ENCODE data around the gene BCCIP. TPM values are rescaled to one million over a fixed set of nuclear protein-coding genes. Genes with fewer than 3 reads are reported as not detected.

The BCCIP gene
- total and polyA plus RNA-seq, 9 donors: 29.9 to 60.6 (median 48.4) TPM

DNA sequence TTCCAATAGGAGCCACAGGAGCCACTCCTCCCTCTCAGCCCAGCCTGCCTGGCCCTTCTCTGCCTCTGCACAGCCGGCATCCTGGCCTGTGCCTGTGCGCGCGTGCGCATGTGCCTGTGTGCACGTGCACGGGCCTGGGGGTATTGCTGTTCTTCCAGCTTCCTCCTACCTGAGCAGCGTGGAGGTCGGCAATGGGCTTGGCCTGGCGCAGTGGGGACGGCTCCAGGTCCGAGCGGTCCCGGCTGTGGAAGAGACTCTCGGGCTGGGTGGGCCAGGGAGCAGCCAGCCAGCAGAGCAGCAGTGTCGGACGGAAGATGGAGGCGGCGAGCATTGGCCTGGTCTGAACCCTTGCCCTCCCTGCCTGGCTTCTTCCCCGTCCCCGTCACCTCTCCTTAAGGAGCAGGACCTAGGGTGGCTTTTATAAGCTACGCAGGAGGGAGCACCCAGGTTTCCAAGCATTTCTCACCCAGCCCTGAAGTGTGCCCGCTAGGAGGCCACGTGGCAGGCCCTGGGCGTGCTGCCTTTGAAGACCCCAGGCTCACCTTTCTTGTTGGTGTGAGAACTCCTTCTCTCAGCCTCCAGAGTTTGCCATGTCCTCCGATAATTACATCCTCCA, 47.7 kb upstream of the BCCIP start, which contains the start of gene MMP21:
Gene MMP21, minus strand, starts transcription at position 331 of the 616 bp plus-strand sequence. Its CDS starts 0 bp downstream, at position 331.
- Histone ChIP-seq H3K36me3 (no peaks in the 10 kb centered on the region), H3K4me3 (no peak within 1 kb of the TSS), H3K27me3 (no peaks in the 10 kb centered on the region), H3K27ac (no peak within 1 kb of the TSS), H3K9me3 (no peaks in the 10 kb centered on the region), H3K4me1 (ENCODE audit: insufficient read depth) (no peaks in the 10 kb centered on the region)
- WGBS, 3 donors: 93 to 94% (median 94%) methylated on average over 26 of the region's 26 CpGs
- no peak for TF ChIP-seq EP300 (IDR thresholded peaks at IDR 0.05)
- TF ChIP-seq, protein P1, sequence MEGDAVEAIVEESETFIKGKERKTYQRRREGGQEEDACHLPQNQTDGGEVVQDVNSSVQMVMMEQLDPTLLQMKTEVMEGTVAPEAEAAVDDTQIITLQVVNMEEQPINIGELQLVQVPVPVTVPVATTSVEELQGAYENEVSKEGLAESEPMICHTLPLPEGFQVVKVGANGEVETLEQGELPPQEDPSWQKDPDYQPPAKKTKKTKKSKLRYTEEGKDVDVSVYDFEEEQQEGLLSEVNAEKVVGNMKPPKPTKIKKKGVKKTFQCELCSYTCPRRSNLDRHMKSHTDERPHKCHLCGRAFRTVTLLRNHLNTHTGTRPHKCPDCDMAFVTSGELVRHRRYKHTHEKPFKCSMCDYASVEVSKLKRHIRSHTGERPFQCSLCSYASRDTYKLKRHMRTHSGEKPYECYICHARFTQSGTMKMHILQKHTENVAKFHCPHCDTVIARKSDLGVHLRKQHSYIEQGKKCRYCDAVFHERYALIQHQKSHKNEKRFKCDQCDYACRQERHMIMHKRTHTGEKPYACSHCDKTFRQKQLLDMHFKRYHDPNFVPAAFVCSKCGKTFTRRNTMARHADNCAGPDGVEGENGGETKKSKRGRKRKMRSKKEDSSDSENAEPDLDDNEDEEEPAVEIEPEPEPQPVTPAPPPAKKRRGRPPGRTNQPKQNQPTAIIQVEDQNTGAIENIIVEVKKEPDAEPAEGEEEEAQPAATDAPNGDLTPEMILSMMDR (IDR thresholded peaks at IDR 0.05): no peak
- no peak for TF ChIP-seq POLR2A (IDR thresholded peaks at IDR 0.05)
- no peak for DNase-seq
- intact Hi-C loops (cut with DNase I): no loop called here

DNA sequence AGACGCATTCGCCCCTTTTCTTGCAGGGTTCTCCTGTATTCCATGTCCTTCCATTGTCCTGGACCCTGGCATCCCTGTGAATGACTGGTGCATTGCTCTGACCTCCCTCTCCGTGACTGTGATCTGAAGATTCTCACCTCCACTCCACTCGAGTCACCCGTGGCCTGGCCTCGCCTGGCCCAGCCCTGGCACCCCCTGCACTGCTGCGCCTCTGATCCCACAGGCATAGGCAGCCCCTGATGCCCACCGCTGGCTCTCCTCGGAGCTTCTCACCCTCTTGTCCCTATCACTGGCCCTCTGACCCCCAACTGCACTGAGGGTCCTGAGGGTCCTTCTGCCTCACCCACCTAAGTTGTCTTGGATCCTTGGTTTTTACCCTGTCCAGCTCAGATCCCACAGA, 45.5 kb upstream of the BCCIP start:
- DNase-seq: no peak
- intact Hi-C loops (cut with DNase I): no loop called here
- 90 to 91% (median 91%) methylated on average over 9 of the region's 9 CpGs for WGBS, 3 donors
- Histone ChIP-seq H3K4me3 (no peak overlapping the region), H3K9me3 (no peaks in the 10 kb centered on the region), H3K27ac (no peak overlapping the region), H3K27me3 (no peaks in the 10 kb centered on the region), H3K4me1 (ENCODE audit: insufficient read depth) (no peaks in the 10 kb centered on the region), H3K36me3 (no peaks in the 10 kb centered on the region)
- TF ChIP-seq EP300 (IDR thresholded peaks at IDR 0.05): no peak
- TF ChIP-seq POLR2A (IDR thresholded peaks at IDR 0.05): no peak
- TF ChIP-seq, protein P1 (IDR thresholded peaks at IDR 0.05): no peak

DNA sequence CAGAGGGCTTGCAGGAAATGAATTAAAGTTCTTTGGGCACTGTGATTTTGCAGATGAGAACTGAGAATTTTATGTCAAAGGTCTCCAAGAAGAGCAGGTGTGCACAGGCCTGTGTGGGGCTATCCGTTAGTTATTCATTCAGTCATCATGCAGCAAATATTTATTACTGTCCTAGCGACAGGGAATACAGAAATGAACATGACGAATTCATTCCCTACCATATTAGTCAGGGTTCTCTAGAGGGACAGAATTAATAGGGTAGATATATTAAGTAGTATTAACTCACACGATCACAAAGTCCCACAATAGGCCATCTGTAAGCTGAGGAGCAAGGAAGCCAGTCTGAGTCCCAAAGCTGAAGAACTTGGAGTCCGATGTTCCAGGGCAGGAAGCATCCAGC, 44.8 kb upstream of the BCCIP start:
- Histone ChIP-seq H3K36me3 (no peaks in the 10 kb centered on the region), H3K27me3 (no peaks in the 10 kb centered on the region), H3K4me3 (no peak overlapping the region), H3K27ac (no peak overlapping the region), H3K4me1 (ENCODE audit: insufficient read depth) (no peaks in the 10 kb centered on the region), H3K9me3 (no peaks in the 10 kb centered on the region)
- intact Hi-C loops (cut with DNase I): no loop called here
- TF ChIP-seq EP300 (IDR thresholded peaks at IDR 0.05) (no peak), POLR2A (IDR thresholded peaks at IDR 0.05) (no peak)
- TF ChIP-seq, protein P1 (IDR thresholded peaks at IDR 0.05): no peak
- DNase-seq: no peak
- WGBS, 3 donors: 71 to 81% (median 76%) methylated on average over 5 of the region's 5 CpGs

DNA sequence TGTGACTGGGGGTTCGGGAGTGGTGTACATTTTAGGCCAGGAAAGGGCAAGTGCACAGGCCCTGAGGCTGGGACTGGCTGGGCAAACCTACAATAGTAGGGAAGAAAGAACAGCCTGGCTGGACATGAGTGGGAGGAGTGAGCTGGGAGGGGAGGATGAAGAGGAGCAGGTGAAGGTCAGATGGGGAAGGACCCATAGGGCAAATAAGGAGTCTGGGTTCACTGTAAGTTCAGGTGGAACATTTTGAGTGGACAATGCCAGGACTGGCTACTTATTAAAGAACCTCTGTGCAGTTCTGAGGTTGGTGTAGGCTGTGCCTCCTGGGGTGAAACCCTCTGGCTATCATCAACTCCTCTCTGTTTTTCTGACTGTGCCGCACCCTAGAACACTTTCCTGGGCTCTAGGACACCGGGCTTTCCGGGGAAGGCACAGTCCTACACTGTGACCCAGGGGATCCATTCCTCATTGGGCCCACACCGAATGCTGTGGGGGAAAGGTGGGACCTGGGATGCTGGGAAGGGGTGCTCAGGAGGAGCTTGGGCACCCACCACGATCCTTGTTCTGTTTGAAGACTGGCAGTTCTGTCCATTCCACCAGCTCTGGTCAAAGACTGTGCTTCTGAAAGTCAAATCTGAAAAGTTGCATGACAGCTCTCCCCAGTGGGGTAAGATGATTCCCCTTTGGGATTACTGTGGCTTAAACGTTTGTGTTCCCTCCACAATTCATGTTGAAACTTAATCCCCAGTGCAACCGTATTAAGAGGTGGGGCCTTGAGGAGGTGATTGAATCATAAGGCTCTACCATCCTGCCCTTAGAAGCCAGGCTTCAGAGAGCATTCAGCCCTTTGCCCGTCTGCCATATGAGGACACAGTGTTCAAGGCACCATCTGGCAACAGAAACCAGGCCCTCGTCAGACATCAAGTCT, 43.7 kb upstream of the BCCIP start:
- Histone ChIP-seq H3K4me1 (ENCODE audit: insufficient read depth) (no peaks in the 10 kb centered on the region), H3K27me3 (no peaks in the 10 kb centered on the region), H3K36me3 (no peaks in the 10 kb centered on the region), H3K27ac (no peak overlapping the region), H3K9me3 (no peaks in the 10 kb centered on the region), H3K4me3 (no peak overlapping the region)
- TF ChIP-seq EP300 (IDR thresholded peaks at IDR 0.05) (no peak), POLR2A (IDR thresholded peaks at IDR 0.05) (no peak)
- TF ChIP-seq, protein P1 (IDR thresholded peaks at IDR 0.05): no peak
- WGBS, 3 donors: 80 to 85% (median 84%) methylated on average over 10 of the region's 10 CpGs
- intact Hi-C loops (cut with DNase I): no loop called here
- no peak for DNase-seq
